GM12873 (cell line): ENCODE measurements around the gene POU2F3.

ENCODE experiments used
- TF ChIP-seq, protein P1 (sequence below): IDR thresholded peaks from 2 replicates; pipeline ENCODE4 v1.5.1; 2012; ENCODE audit warnings: low read depth, mild to moderate bottlenecking, moderate library complexity, low read length, control low read depth; ENCODE audit not compliant: insufficient read depth; ENCODE audit errors: missing control alignments

POU2F3 gene

GRCh38 chr11:120223793-120224192 lies 16.1 kb upstream of the POU2F3 start:
- TF ChIP-seq, protein P1, sequence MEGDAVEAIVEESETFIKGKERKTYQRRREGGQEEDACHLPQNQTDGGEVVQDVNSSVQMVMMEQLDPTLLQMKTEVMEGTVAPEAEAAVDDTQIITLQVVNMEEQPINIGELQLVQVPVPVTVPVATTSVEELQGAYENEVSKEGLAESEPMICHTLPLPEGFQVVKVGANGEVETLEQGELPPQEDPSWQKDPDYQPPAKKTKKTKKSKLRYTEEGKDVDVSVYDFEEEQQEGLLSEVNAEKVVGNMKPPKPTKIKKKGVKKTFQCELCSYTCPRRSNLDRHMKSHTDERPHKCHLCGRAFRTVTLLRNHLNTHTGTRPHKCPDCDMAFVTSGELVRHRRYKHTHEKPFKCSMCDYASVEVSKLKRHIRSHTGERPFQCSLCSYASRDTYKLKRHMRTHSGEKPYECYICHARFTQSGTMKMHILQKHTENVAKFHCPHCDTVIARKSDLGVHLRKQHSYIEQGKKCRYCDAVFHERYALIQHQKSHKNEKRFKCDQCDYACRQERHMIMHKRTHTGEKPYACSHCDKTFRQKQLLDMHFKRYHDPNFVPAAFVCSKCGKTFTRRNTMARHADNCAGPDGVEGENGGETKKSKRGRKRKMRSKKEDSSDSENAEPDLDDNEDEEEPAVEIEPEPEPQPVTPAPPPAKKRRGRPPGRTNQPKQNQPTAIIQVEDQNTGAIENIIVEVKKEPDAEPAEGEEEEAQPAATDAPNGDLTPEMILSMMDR, result no peak

DNA sequence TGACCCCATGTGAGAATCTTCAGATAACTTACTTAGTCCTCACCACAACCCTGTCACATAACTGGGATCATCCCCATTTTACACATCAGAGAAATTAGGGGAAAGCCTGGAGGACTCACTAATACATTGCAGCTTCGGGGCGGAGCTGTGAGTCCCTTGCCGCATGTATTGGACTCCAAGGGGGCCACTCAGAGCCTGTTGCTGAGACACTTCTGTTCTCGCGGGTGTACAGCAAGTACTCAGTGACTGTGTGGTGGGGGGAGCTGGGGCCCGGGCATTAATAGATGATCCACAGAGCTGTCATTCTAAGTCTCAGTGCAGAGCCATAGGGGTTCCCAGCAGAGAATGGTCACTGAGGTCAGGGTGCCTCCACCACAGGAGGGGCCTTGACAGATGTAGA lies 15.6 kb upstream of the POU2F3 start:
- TF ChIP-seq, protein P1, result no peak

DNA sequence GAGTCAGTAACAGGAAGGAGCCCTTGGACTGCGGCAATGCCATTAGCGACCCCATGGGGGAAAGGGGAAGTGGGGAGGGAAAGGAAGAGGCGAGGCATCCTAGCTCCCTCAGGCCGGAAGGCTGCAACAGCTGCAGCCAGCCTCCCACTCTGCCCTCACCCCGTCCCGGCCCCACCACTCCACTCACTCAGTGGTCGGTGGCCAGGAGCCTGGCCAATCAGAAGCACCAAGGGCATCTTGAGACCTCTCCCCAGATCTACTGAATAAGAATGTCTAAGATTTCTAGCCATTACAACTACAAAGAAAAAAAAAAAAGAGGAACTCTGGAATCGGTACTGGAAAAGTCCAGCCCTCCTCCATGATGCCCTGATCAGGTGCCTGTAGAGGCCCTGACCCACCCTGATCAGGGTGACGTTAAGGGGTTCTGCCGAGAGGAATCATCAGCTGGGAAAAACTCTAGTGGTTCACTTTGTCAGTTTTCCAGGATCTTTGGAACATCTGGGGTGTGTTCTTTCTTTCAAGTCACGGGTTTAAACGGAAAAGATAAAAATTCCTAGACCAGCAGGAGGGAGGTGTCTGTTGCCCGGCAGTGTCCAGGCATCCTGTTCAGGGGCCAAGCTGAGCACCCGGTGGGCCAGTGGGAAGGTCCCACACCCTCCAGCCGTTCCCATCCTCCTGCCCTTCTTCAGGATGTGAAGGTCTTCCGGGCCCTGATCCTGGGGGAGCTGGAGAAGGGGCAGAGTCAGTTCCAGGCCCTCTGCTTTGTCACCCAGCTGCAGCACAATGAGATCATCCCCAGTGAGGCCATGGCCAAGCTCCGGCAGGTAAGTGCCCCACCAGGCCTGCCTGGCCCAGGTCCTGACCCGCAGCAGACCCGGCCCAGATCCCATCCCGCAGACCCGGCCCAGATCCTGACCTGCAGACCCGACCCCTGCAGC lies 14.7 kb upstream of the POU2F3 start:
- TF ChIP-seq, protein P1, result no peak

DNA sequence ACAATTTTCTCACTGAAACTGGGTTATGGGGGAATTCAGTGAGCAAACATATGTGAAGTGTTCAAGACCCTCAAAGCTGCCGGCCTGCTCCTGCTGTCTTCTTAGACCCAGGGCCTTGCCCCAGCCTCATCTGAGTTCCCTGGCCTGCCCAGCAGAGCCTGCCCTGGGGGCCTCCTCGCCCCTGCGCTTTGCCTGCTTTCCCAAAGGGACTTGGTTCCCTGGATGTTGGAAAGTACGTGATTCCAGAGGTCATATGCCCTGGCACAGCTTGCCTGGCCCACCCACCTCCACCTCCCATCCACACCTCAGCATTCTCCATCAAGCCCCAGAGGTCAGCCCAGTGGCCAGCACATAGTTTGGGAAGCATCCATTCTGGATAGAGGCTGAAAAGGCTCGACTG lies 13.7 kb upstream of the POU2F3 start:
- TF ChIP-seq, protein P1, result no peak

DNA sequence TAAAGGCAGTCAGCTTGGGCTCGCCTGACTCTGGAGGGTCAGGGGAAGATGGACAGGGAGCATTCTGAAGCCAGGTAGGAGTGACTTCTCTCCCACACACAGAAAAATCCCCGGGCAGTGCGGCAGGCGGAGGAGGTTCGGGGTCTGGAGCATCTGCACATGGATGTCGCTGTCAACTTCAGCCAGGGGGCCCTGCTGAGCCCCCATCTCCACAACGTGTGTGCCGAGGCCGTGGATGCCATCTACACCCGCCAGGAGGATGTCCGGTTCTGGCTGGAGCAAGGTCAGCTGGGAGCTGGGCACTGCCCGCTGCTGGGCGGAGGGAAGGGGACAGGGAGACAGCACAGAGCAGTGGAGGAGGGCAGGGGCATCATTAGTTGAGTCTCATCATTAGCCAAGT lies 13.2 kb upstream of the POU2F3 start:
- TF ChIP-seq, protein P1, result no peak

GRCh38 chr11:120227228-120227852 lies 12.6 kb upstream of the POU2F3 start:
- TF ChIP-seq, protein P1, result no peak

GRCh38 chr11:120228794-120229384 lies 11.1 kb upstream of the POU2F3 start:
- TF ChIP-seq, protein P1, result peak; percentile 42
